WTC11 (cell line): ENCODE measurements around the gene TTC33. TPM values are rescaled to one million over a fixed set of nuclear protein-coding genes. Genes with fewer than 3 reads are reported as not detected.

Experiments used
- ATAC-seq: fragments of 200-7000 bp; cut with Tn5 transposase; 2 replicates; pipeline ENCODE4 v1.10.0; 2021; ENCODE audit warnings: mild to moderate bottlenecking, moderate library complexity
- CTCF ChIA-PET: fragments of 300-600 bp; sonication (Branson Sonifier 250); formaldehyde crosslinking; loops from one replicate; lab custom pipeline; 2021; ENCODE audit warnings: antibody characterized with exemption; lab: Charles Lee
- POLR2A ChIA-PET: fragments of 350-600 bp; sonication (Branson Sonifier 250); formaldehyde crosslinking; loops from one replicate; lab custom pipeline; 2021; ENCODE audit warnings: antibody characterized with exemption; lab: Charles Lee
- DNase-seq: peaks from one replicate; pipeline ENCODE4 v3.0.0; 2021; ENCODE audit warnings: low spot score
- H3K27ac Mint-ChIP-seq: 2 replicates; pipeline ENCODE4 v1.8.0; 2021; ENCODE audit warnings: mixed read lengths
- H3K27me3 Mint-ChIP-seq: 2 replicates; pipeline ENCODE4 v1.8.0; 2021; ENCODE audit warnings: low read depth, mild to moderate bottlenecking, moderate library complexity, mixed read lengths
- H3K36me3 Mint-ChIP-seq: 2 replicates; pipeline ENCODE4 v1.8.0; 2021; ENCODE audit warnings: mixed read lengths
- H3K4me1 Mint-ChIP-seq: 2 replicates; pipeline ENCODE4 v1.8.0; 2022; ENCODE audit warnings: mixed read lengths
- H3K4me3 Mint-ChIP-seq: 2 replicates; pipeline ENCODE4 v1.8.0; 2021; ENCODE audit warnings: mild to moderate bottlenecking, moderate library complexity, mixed read lengths
- H3K9me3 Mint-ChIP-seq: 2 replicates; pipeline ENCODE4 v1.8.0; 2021; ENCODE audit warnings: mixed read lengths
- ATF1 ChIP-seq: sonication (generic); formaldehyde crosslinking; IDR thresholded peaks from 2 replicates; pipeline ENCODE4 v1.8.1; 2023; ENCODE audit warnings: mild to moderate bottlenecking, moderate library complexity, missing genetic modification reagents
- GRHL2 ChIP-seq: fragments of 250-450 bp; sonication (Bioruptor Pico); IDR thresholded peaks from 2 replicates; pipeline ENCODE4 v1.8.0; 2022; ENCODE audit warnings: mild to moderate bottlenecking, moderate library complexity; ENCODE audit not compliant: insufficient replicate concordance, severe bottlenecking
- MLX ChIP-seq: sonication (generic); formaldehyde crosslinking; IDR thresholded peaks from 2 replicates; pipeline ENCODE4 v1.8.1; 2023; ENCODE audit warnings: mild to moderate bottlenecking, missing genetic modification reagents, moderate library complexity
- MXD4 ChIP-seq: fragments of 250-450 bp; sonication (Bioruptor Pico); IDR thresholded peaks from 2 replicates; pipeline ENCODE4 v1.8.0; 2021; ENCODE audit warnings: mild to moderate bottlenecking, moderate library complexity, borderline replicate concordance
- NR3C1 ChIP-seq: sonication (generic); formaldehyde crosslinking; conservative IDR thresholded peaks from 2 replicates; pipeline ENCODE4 v1.8.1; 2023; ENCODE audit warnings: low read depth, mild to moderate bottlenecking, missing genetic modification reagents
- RORB ChIP-seq: fragments of 250-450 bp; sonication (Bioruptor Pico); IDR thresholded peaks from 2 replicates; pipeline ENCODE4 v1.9.0; 2021; ENCODE audit warnings: mild to moderate bottlenecking
- TEAD4 ChIP-seq: sonication (generic); formaldehyde crosslinking; IDR thresholded peaks from 2 replicates; pipeline ENCODE4 v1.8.0; 2022; ENCODE audit warnings: mild to moderate bottlenecking, missing genetic modification reagents
- ZNF512 ChIP-seq: sonication (generic); formaldehyde crosslinking; IDR thresholded peaks from 2 replicates; pipeline ENCODE4 v1.8.1; 2022; ENCODE audit warnings: missing genetic modification reagents, borderline replicate concordance
- total RNA-seq: library from RNA; stranded (reverse); gene quantifications from 3 replicates; pipeline ENCODE4 v1.2.3, GENCODE V29; 2021
- TF ChIP-seq, protein P1 (sequence below): sonication (generic); formaldehyde crosslinking; IDR thresholded peaks from 2 replicates; pipeline ENCODE4 v1.8.0; 2023; ENCODE audit warnings: missing genetic modification reagents, mild to moderate bottlenecking, borderline replicate concordance
- TF ChIP-seq, protein P2 (sequence below): sonication (generic); formaldehyde crosslinking; IDR thresholded peaks from 2 replicates; pipeline ENCODE4 v1.8.0; 2022; ENCODE audit warnings: mild to moderate bottlenecking, missing genetic modification reagents
- TF ChIP-seq, protein P3 (sequence below): sonication (generic); formaldehyde crosslinking; IDR thresholded peaks from 2 replicates; pipeline ENCODE4 v1.8.1; 2023; ENCODE audit warnings: mild to moderate bottlenecking, moderate library complexity, missing genetic modification reagents
- TF ChIP-seq, protein P4 (sequence below): fragments of 200-600 bp; IDR thresholded peaks from 2 replicates; pipeline ENCODE4 v1.8.0; 2022; ENCODE audit warnings: antibody characterized with exemption
- TF ChIP-seq, protein P5 (sequence below): fragments of 250-450 bp; sonication (Bioruptor Pico); conservative IDR thresholded peaks from 2 replicates; pipeline ENCODE4 v1.9.0; 2021; ENCODE audit warnings: mild to moderate bottlenecking
- TF ChIP-seq, protein P6 (sequence below): sonication (generic); formaldehyde crosslinking; conservative IDR thresholded peaks from 2 replicates; pipeline ENCODE4 v1.8.1; 2023; ENCODE audit warnings: mild to moderate bottlenecking, low read depth, missing genetic modification reagents, moderate library complexity

Gene TTC33
- total RNA-seq, 1 experiment from 2014 or later, result 9.2 TPM

DNA sequence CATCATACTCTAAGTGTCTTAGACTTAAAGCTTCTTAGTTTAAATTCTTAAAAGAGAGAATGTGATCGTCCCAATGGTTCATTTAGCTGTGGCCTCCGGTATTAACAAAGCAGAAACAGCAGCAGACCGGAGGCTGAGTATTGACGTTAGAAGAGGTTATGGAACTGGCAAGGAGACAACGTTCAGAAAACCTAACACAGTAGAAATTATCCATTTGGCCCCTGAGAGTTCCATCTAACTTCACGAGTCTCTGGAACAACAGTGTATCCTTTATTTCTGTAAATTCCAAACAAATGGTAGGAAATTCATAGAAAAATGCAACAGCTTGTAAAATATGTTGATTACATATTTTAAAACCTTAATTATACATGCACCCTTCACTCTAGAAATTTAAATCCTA is 183.4 kb downstream of the TTC33 start (continued):
- no peak for TF ChIP-seq ATF1 (CRISPR knock-in tag)
- TF ChIP-seq, protein P1, sequence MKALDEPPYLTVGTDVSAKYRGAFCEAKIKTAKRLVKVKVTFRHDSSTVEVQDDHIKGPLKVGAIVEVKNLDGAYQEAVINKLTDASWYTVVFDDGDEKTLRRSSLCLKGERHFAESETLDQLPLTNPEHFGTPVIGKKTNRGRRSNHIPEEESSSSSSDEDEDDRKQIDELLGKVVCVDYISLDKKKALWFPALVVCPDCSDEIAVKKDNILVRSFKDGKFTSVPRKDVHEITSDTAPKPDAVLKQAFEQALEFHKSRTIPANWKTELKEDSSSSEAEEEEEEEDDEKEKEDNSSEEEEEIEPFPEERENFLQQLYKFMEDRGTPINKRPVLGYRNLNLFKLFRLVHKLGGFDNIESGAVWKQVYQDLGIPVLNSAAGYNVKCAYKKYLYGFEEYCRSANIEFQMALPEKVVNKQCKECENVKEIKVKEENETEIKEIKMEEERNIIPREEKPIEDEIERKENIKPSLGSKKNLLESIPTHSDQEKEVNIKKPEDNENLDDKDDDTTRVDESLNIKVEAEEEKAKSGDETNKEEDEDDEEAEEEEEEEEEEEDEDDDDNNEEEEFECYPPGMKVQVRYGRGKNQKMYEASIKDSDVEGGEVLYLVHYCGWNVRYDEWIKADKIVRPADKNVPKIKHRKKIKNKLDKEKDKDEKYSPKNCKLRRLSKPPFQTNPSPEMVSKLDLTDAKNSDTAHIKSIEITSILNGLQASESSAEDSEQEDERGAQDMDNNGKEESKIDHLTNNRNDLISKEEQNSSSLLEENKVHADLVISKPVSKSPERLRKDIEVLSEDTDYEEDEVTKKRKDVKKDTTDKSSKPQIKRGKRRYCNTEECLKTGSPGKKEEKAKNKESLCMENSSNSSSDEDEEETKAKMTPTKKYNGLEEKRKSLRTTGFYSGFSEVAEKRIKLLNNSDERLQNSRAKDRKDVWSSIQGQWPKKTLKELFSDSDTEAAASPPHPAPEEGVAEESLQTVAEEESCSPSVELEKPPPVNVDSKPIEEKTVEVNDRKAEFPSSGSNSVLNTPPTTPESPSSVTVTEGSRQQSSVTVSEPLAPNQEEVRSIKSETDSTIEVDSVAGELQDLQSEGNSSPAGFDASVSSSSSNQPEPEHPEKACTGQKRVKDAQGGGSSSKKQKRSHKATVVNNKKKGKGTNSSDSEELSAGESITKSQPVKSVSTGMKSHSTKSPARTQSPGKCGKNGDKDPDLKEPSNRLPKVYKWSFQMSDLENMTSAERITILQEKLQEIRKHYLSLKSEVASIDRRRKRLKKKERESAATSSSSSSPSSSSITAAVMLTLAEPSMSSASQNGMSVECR (CRISPR knock-in tag), result no peak
- TF ChIP-seq NR3C1 (CRISPR knock-in tag), result no peak
- TF ChIP-seq, protein P2, sequence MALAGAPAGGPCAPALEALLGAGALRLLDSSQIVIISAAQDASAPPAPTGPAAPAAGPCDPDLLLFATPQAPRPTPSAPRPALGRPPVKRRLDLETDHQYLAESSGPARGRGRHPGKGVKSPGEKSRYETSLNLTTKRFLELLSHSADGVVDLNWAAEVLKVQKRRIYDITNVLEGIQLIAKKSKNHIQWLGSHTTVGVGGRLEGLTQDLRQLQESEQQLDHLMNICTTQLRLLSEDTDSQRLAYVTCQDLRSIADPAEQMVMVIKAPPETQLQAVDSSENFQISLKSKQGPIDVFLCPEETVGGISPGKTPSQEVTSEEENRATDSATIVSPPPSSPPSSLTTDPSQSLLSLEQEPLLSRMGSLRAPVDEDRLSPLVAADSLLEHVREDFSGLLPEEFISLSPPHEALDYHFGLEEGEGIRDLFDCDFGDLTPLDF (CRISPR knock-in tag), result no peak
- no peak for TF ChIP-seq RORB (CRISPR knock-in tag)
- no peak for TF ChIP-seq GRHL2 (CRISPR knock-in tag)

GRCh38 chr5:40571729-40572128 is 184.0 kb downstream of the TTC33 start:
- H3K27ac Mint-ChIP-seq, result no peak overlapping the region
- no peak for TF ChIP-seq NR3C1 (CRISPR knock-in tag)
- TF ChIP-seq, protein P3, sequence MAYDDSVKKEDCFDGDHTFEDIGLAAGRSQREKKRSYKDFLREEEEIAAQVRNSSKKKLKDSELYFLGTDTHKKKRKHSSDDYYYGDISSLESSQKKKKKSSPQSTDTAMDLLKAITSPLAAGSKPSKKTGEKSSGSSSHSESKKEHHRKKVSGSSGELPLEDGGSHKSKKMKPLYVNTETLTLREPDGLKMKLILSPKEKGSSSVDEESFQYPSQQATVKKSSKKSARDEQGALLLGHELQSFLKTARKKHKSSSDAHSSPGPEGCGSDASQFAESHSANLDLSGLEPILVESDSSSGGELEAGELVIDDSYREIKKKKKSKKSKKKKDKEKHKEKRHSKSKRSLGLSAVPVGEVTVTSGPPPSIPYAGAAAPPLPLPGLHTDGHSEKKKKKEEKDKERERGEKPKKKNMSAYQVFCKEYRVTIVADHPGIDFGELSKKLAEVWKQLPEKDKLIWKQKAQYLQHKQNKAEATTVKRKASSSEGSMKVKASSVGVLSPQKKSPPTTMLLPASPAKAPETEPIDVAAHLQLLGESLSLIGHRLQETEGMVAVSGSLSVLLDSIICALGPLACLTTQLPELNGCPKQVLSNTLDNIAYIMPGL, result no peak
- TF ChIP-seq, protein P4, sequence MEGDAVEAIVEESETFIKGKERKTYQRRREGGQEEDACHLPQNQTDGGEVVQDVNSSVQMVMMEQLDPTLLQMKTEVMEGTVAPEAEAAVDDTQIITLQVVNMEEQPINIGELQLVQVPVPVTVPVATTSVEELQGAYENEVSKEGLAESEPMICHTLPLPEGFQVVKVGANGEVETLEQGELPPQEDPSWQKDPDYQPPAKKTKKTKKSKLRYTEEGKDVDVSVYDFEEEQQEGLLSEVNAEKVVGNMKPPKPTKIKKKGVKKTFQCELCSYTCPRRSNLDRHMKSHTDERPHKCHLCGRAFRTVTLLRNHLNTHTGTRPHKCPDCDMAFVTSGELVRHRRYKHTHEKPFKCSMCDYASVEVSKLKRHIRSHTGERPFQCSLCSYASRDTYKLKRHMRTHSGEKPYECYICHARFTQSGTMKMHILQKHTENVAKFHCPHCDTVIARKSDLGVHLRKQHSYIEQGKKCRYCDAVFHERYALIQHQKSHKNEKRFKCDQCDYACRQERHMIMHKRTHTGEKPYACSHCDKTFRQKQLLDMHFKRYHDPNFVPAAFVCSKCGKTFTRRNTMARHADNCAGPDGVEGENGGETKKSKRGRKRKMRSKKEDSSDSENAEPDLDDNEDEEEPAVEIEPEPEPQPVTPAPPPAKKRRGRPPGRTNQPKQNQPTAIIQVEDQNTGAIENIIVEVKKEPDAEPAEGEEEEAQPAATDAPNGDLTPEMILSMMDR, result no peak
- TF ChIP-seq, protein P5, sequence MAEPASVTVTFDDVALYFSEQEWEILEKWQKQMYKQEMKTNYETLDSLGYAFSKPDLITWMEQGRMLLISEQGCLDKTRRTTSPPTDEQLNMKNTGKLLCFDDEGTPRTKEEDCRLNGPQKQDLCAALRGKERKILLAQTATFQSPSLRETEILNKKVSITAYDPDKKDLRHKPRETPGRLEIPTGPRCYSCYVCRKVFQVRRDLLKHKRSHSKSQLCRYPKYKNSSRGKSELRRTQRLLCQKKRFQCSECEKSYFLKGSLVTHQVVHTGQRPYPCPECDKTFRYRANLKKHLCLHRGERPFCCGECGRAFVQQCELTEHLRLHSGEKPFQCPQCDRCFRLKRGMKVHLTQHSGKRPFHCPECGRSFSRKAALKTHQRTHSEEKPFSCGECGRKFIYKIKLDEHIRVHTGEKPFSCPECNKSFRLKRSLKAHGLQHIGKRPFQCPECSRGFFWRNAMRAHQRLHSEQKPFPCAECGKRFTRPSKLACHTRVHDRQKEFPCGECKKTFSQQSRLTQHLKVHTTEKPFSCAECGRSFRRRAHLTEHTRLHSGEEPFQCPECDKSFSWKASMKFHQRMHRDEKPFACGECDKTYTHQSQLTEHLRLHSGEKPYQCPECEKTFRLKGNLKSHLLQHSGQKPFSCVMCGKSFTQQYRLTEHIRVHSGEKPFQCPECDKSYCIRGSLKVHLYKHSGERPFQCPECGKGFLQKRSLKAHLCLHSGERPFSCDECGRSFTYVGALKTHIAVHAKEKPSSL (CRISPR knock-in tag), result no peak
- no peak for TF ChIP-seq TEAD4 (CRISPR knock-in tag)
- no peak for TF ChIP-seq ATF1 (CRISPR knock-in tag)
- no peak for TF ChIP-seq MLX
- TF ChIP-seq, protein P6, sequence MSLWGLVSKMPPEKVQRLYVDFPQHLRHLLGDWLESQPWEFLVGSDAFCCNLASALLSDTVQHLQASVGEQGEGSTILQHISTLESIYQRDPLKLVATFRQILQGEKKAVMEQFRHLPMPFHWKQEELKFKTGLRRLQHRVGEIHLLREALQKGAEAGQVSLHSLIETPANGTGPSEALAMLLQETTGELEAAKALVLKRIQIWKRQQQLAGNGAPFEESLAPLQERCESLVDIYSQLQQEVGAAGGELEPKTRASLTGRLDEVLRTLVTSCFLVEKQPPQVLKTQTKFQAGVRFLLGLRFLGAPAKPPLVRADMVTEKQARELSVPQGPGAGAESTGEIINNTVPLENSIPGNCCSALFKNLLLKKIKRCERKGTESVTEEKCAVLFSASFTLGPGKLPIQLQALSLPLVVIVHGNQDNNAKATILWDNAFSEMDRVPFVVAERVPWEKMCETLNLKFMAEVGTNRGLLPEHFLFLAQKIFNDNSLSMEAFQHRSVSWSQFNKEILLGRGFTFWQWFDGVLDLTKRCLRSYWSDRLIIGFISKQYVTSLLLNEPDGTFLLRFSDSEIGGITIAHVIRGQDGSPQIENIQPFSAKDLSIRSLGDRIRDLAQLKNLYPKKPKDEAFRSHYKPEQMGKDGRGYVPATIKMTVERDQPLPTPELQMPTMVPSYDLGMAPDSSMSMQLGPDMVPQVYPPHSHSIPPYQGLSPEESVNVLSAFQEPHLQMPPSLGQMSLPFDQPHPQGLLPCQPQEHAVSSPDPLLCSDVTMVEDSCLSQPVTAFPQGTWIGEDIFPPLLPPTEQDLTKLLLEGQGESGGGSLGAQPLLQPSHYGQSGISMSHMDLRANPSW (CRISPR knock-in tag), result no peak
- no peak for TF ChIP-seq ZNF512 (CRISPR knock-in tag)
- TF ChIP-seq MXD4, result no peak

More at GRCh38 chr5:40571729-40572128, 184.0 kb downstream of the TTC33 start:
- ChIA-PET POLR2A (no interaction called here), CTCF (no interaction called here)
- Mint-ChIP-seq H3K36me3 (no peaks in the 10 kb centered on the region), H3K4me1 (no peaks in the 10 kb centered on the region), H3K9me3 (no peaks in the 10 kb centered on the region), H3K4me3 (no peak overlapping the region), H3K27me3 (no peaks in the 10 kb centered on the region)
- ATAC-seq (no peak), DNase-seq (no peak)
